ENCODE data around the gene IRS2. TPM values are rescaled to one million over a fixed set of nuclear protein-coding genes. Genes with fewer than 3 reads are reported as not detected.

Gene IRS2
- total and polyA plus RNA-seq, 2 of the 8 experiments (the other 6 are each of a cell fraction or from before 2014, with no cell fraction given) = 2.6 to 17.0 TPM

- Histone ChIP-seq H3K4me2 (ENCODE audit: insufficient read depth in 1 of 2, low read depth in 2 of 2, low read length in 2 of 2) (no peak overlapping the region), H3K9ac (replicated peaks in 1 of 4; ENCODE audit: extremely low read depth in 1 of 4, low read depth in 3 of 4, low read length in 3 of 4) (no peak overlapping the region), H3K4ac (replicated peaks; ENCODE audit: insufficient read length, low read depth, low read length) (no peak overlapping the region), H2BK15ac (ENCODE audit: low read length) (no peak overlapping the region), H2BK120ac (replicated peaks; ENCODE audit: low read depth, low read length) (no peak overlapping the region), H4K8ac (ENCODE audit: extremely low read depth, insufficient read depth, low read length) (no peak overlapping the region), H4K5ac (ENCODE audit: insufficient read length, low read depth, low read length) (no peak overlapping the region), H3K27ac (ENCODE audit: low read depth, low read length) (no peak overlapping the region), H3K79me1 (ENCODE audit: low read depth, low read length) (no peaks in the 10 kb centered on the region), H3K27me3 (replicated peaks in 1 of 4; ENCODE audit: control insufficient read depth in 3 of 4, extremely low read depth in 1 of 4, insufficient read depth in 3 of 4, low read length in 3 of 4) (no peaks in the 10 kb centered on the region), H4K20me1 (replicated peaks in 1 of 2; ENCODE audit: control insufficient read depth in 1 of 2, insufficient read depth in 2 of 2, low read length in 2 of 2) (no peaks in the 10 kb centered on the region), H2BK5ac (ENCODE audit: low read depth, low read length) (no peak overlapping the region), H2BK12ac (ENCODE audit: low read depth, low read length) (no peak overlapping the region), H3K23me2 (ENCODE audit: low read depth, low read length) (no peaks in the 10 kb centered on the region), H2BK20ac (ENCODE audit: low read length) (no peak overlapping the region), H3K79me2 (ENCODE audit: control insufficient read depth in 1 of 2, insufficient read depth in 2 of 2, low read length in 2 of 2) (no peaks in the 10 kb centered on the region), H3K23ac (ENCODE audit: insufficient read length) (no peak overlapping the region), H3K18ac (ENCODE audit: extremely low read depth, low read length) (no peak overlapping the region), H3K9me3 (ENCODE audit: insufficient read depth in 2 of 2, low read depth in 1 of 2, low read length in 1 of 2) (no peaks in the 10 kb centered on the region), H3K4me3 (ENCODE audit: extremely low read depth in 1 of 4, insufficient read depth in 2 of 4, low read depth in 3 of 4, low read length in 4 of 4) (no peak overlapping the region), H3K36me3 (ENCODE audit: control insufficient read depth in 2 of 4, insufficient read depth in 4 of 4, low read length in 3 of 4) (no peaks in the 10 kb centered on the region), H3K4me1 (replicated peaks in 1 of 4; ENCODE audit: control insufficient read depth in 3 of 4, insufficient read depth in 4 of 4, low read length in 3 of 4) (no peaks in the 10 kb centered on the region; a peak in 1 of 7 replicates), H2AFZ (ENCODE audit: low read length) (no peak overlapping the region), H3K14ac (ENCODE audit: insufficient read length) (no peak overlapping the region), H3K56ac (replicated peaks; ENCODE audit: insufficient read length, low read depth, low read length) (no peak overlapping the region), H2AK5ac (ENCODE audit: low read depth, low read length) (no peak overlapping the region), H4K91ac (replicated peaks; ENCODE audit: insufficient read length, low read length) (no peak overlapping the region)
- ChIA-PET POLR2A (ENCODE audit: partially characterized antibody) (no interaction called here), CTCF (ENCODE audit: partially characterized antibody) (no interaction called here)
- DNase-seq (ENCODE audit: low read depth in 1 of 2, low spot score in 2 of 2) = no peak
- WGBS, 2 experiments (ENCODE audit: extremely low coverage in 1 of 2, insufficient coverage in 1 of 2, insufficient read length in 1 of 2, insufficient replicate concordance in 2 of 2, low coverage in 1 of 2, low lambda C conversion rate in 2 of 2, missing lambda C conversion rate in 1 of 2) = 95% methylated on average over 16 of the region's 16 CpGs; no CpG with 5 or more reads in 1 of the 2 experiments
- FAIRE-seq = no peak
- no peak for TF ChIP-seq YY1 (IDR thresholded peaks at IDR 0.05; ENCODE audit: low read depth, low read length)
Observed at GRCh38 chr13:109834973-109835720, 48.8 kb upstream of the IRS2 start.

All from H1 (cell line).